Lung (tissue), 16 donors: ENCODE data around the gene KLHDC4. TPM values are rescaled to one million over a fixed set of nuclear protein-coding genes. Genes with fewer than 3 reads are reported as not detected.
"Not testable (repeated sequence)": the region's sequence is repeated elsewhere in the genome, so short reads cannot be mapped to it uniquely, and the experiment has no call there.

Experiments used
- ATAC-seq: fragments of 200-7000 bp; cut with Tn5 transposase; one replicate; pipeline ENCODE4 v1.9.1; 2020; ENCODE audit warnings: moderate number of reproducible peaks; ENCODE audit not compliant: insufficient read depth, low FRiP score
- DNase-seq, 3 donors: peaks; one replicate each; pipeline ENCODE4 v3.0.0-alpha.2; 2013 to 2017
- H3K27ac ChIP-seq, 2 donors: one replicate each; pipeline ENCODE4 v1.5.1; 2013; ENCODE audit warnings: mild to moderate bottlenecking in 2 of 2, moderate library complexity in 2 of 2, control low read depth in 1 of 2, inconsistent platforms in 1 of 2, low read depth in 1 of 2, low read length in 1 of 2
- H3K27me3 ChIP-seq, 3 donors: one replicate each; pipeline ENCODE4 v1.5.1; 2013; ENCODE audit warnings: low read length in 2 of 3; ENCODE audit not compliant: control insufficient read depth in 3 of 3, insufficient read depth in 3 of 3
- H3K36me3 ChIP-seq, 4 donors: one replicate each; pipeline ENCODE4 v1.5.1; 2013; ENCODE audit warnings: low read length in 4 of 4, mild to moderate bottlenecking in 1 of 4, moderate library complexity in 1 of 4; ENCODE audit not compliant: control insufficient read depth in 4 of 4, insufficient read depth in 4 of 4
- H3K4me1 ChIP-seq, 5 donors: one replicate each; pipeline ENCODE4 v1.5.1; 2013; ENCODE audit warnings: low read length in 5 of 5, mild to moderate bottlenecking in 2 of 5, moderate library complexity in 1 of 5; ENCODE audit not compliant: control insufficient read depth in 5 of 5, insufficient read depth in 5 of 5
- H3K4me3 ChIP-seq: one replicate; pipeline ENCODE4 v1.5.1; 2013; ENCODE audit warnings: mild to moderate bottlenecking, control low read depth, moderate library complexity
- H3K9ac ChIP-seq, 2 donors: one replicate each; pipeline ENCODE4 v1.5.1; 2013; ENCODE audit warnings: low read length in 2 of 2, control low read depth in 1 of 2; ENCODE audit not compliant: insufficient read depth in 1 of 2
- H3K9me3 ChIP-seq, 4 donors: one replicate each; pipeline ENCODE4 v1.5.1; 2013; ENCODE audit warnings: low read length in 3 of 4, mild to moderate bottlenecking in 1 of 4, moderate library complexity in 1 of 4; ENCODE audit not compliant: control insufficient read depth in 4 of 4, insufficient read depth in 3 of 4
- CTCF ChIP-seq: IDR thresholded peaks from 2 replicates; pipeline ENCODE4 v1.5.1; 2012; ENCODE audit warnings: mild to moderate bottlenecking; ENCODE audit errors: control extremely low read depth, extremely low read depth
- WGBS, 2 donors: extraction: QIAGEN DNeasy Blood & Tissue Kit; methylation state at CpG; one replicate each; pipeline ENCODE4 v1.1.7; 2013; 5-methylcytosine and 5-hydroxymethylcytosine counted together
- long read RNA-seq, 5 donors: transcript quantifications; one replicate each; lab custom pipeline, GENCODE V29; 2026
- polyA plus RNA-seq, 2 donors: library from polyadenylated mRNA; stranded (reverse); fragments of 200-250 nt; gene quantifications; one replicate each; pipeline ENCODE4 v1.2.1, GENCODE V29; 2013
- total RNA-seq, 2 donors: library from RNA; depleted of rRNA in 1 of 2; stranded (reverse); fragments of >200 nt in 1 of 2; gene quantifications; one replicate each; pipeline ENCODE4 v1.2.1, GENCODE V29; 2014 to 2021
- donor health status: control.
- donor health status: control.
- donor health status: Bipolar disorder and iron deficiency.
- donor health status: healthy.
- donor health status: DM: yes; HTN: yes; CAD: no.

The KLHDC4 gene
- 10 to 100 TPM; 31.7 to 45.0 TPM for total RNA-seq
- polyA plus RNA-seq = 10 to 100 TPM; 23.3 to 48.4 TPM
- long read RNA-seq, donor 1, full-length matches to known transcripts = 6 of 6 reads
- long read RNA-seq, donor 1, partial matches to known transcripts = 0 of 6 reads
- long read RNA-seq, donor 1, other reads (novel, unspliced or antisense) = 0 of 6 reads
- long read RNA-seq, donor 2, full-length matches to known transcripts = 1 of 1 reads
- long read RNA-seq, donor 2, partial matches to known transcripts = 0 of 1 reads
- long read RNA-seq, donor 2, other reads (novel, unspliced or antisense) = 0 of 1 reads
- long read RNA-seq, donor 3, full-length matches to known transcripts = 2 of 2 reads
- long read RNA-seq, donor 3, partial matches to known transcripts = 0 of 2 reads
- long read RNA-seq, donor 3, other reads (novel, unspliced or antisense) = 0 of 2 reads
- long read RNA-seq, donor 4 = 0 reads
- long read RNA-seq, donor 5, full-length matches to known transcripts = 11 of 11 reads
- long read RNA-seq, donor 5, partial matches to known transcripts = 0 of 11 reads
- long read RNA-seq, donor 5, other reads (novel, unspliced or antisense) = 0 of 11 reads

- 1% methylated on average over 43 to 60 of the region's 60 CpGs for WGBS, 2 donors
- DNase-seq (peak; percentile 90 to 93 (median 92)), ATAC-seq (peak; percentile 94)
- H3K27me3 ChIP-seq = no peaks in the 10 kb centered on the region
- no peak for TF ChIP-seq CTCF
- H3K36me3 ChIP-seq = peaks cover 2 to 17% (median 10%) of the 10 kb centered on the region in 4 donors
- H3K9me3 ChIP-seq = no peaks in the 10 kb centered on the region
- H3K9ac ChIP-seq = peak within 1 kb of the TSS; percentile 86 to 88
- H3K27ac ChIP-seq = peak within 1 kb of the TSS; percentile 74 to 93
- H3K4me3 ChIP-seq = peak within 1 kb of the TSS; percentile 98
- peaks cover 0 to 11% (median 0%) of the 10 kb centered on the region in 5 donors for H3K4me1 ChIP-seq
Measured at GRCh38 chr16:87765776-87766484, at the start of gene KLHDC4. Gene KLHDC4 (minus strand): TSS chr16:87765986. CDS start chr16:87765890, 96 bp downstream.

GRCh38 chr16:87815567-87815966 lies 49.8 kb upstream of the KLHDC4 start:
- Histone ChIP-seq H3K9me3 (peaks cover 0 to 20% (median 2%) of the 10 kb centered on the region in 4 donors), H3K27ac (no peak overlapping the region), H3K9ac (no peak overlapping the region), H3K27me3 (peaks cover 0 to 2% (median 0%) of the 10 kb centered on the region in 3 donors), H3K4me3 (no peak overlapping the region), H3K4me1 (no peaks in the 10 kb centered on the region), H3K36me3 (no peaks in the 10 kb centered on the region)
- WGBS, 2 donors = 53 to 68% methylated on average over 5 of the region's 5 CpGs
- ATAC-seq = no peak
- no peak for TF ChIP-seq CTCF
- no peak for DNase-seq

- whole genome bisulfite sequencing, 2 donors = 51 to 56% methylated on average over 10 of the region's 10 CpGs
- no peak for ATAC-seq
Measured at GRCh38 chr16:87812200-87812656, 46.4 kb upstream of the KLHDC4 start.

GRCh38 chr16:87811454-87811853 lies 45.7 kb upstream of the KLHDC4 start:
- H3K27ac ChIP-seq, H3K4me1 ChIP-seq, H3K36me3 ChIP-seq, H3K9ac ChIP-seq, H3K9me3 ChIP-seq, DNase-seq, H3K27me3 ChIP-seq, H3K4me3 ChIP-seq, ATAC-seq: not testable (repeated sequence)
- 58 to 81% methylated on average over 1 of the region's 1 CpG for WGBS, 2 donors

More at GRCh38 chr16:87812200-87812656, 46.4 kb upstream of the KLHDC4 start:
- Histone ChIP-seq H3K4me3 (no peak overlapping the region), H3K27ac (no peak overlapping the region), H3K36me3 (no peaks in the 10 kb centered on the region), H3K9ac (no peak overlapping the region), H3K9me3 (peaks cover 0 to 7% (median under 1%) of the 10 kb centered on the region in 4 donors), H3K27me3 (peaks cover 0 to 2% (median 0%) of the 10 kb centered on the region in 3 donors), H3K4me1 (peaks cover 0 to 2% (median 0%) of the 10 kb centered on the region in 5 donors)
- TF ChIP-seq CTCF = no peak
- no peak for DNase-seq
